Activated CD8-positive, alpha-beta memory T cell treated with anti-CD3 and anti-CD28 coated beads, Interleukin-2, amount 50 U/mL, for 48 hours (primary cell): ENCODE results near the gene MRGPRF.
"Not testable (repeated sequence)": the region's sequence is repeated elsewhere in the genome, so short reads cannot be mapped to it uniquely, and the experiment has no call there.

Experiments used
- DNase-seq: peaks from one replicate; pipeline ENCODE4 v3.0.0-alpha.2; 2020

MRGPRF gene

DNA sequence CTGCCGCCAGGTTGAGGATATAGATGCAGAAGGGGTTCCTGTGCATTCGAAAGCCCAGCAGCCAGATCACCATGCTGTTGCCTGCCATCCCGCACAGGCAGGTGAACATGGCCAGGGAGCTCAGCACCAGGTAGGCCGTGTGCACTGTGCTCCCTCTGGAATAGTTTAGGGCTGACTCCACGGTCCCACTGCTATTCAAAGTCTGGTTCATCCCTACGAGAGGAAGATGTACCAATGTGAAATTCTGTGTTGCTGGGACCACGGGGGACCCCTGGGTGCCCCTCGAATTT lies 32.3 kb downstream of the MRGPRF start, which contains the start of gene MRGPRD:
MRGPRD (minus strand) TSS at position 211 of the 290 bp plus-strand sequence; CDS start at position 211, 0 bp downstream.
- no peak for DNase-seq

DNA sequence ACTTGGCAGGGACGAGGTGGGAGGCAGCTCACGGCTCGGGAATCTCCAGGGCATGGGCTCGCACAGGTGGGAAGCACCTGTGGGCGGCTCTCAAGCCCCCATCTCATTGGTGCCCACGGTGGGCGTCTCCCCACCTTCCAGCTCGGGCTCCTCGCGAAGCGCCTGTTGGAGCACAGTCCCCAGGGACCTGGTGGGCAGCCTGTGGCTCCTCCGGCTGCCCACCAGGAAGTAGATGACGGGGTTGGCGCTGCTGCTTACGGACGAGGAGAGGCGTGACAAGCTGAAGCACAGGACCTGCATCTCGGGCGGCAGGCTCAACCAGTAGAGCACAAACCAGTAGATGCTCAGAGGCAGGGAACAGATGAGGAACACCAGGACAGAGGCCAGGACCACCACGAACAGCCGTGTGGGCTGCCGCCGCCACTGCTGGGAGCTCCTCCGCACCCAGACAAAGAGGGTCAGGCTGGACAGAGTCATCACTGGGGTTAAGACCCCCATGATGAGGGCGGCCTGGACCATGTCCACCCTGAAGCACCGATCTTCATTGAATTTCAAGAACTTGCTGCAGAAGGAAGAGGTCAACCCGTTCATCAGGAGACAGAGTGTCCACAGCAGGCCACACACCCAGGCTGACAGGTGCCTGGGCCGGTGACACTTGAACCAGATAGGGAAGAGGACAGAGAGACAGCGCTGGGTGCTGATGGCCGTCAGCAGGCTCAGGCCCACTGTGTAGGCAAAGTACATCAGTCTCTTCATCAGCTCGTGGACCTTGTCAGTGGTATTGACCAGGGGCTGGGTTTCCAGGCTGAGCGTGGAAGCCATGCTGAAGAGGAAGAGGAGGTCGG lies 32.9 kb downstream of the MRGPRF start:
- DNase-seq, result no peak

DNA sequence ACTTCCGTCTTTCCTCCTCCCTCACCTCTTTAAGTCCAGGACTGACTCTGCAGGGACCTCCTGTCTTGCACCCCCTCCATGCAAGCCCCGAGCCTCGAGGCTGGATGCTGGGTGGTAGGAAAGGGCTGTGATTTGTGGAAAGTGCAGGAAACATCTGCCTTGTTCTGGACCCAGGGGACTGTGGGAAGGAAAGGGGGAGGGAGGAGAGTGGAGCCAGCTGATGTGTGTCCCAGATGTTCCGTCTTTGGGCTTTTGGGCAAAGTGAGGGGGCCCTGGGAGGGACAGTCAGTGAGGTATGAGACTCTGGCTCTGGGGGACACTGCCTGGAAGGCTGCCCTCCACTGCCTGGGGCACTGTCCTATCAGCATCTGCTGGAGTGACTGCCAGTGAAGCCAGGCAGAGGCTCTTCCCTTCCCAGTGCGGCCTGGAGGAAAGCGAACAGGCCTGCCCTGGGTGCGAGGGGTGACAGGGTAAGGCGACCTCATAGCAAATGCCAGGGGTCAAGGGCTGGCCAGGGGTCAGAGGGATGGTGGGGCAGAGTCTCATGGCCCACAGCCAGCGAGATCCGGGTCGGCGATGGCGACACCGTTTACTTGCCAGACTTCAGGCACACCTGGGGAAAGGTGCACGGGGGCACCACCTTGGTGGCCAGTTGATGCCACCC lies 34.0 kb downstream of the MRGPRF start:
- no peak for DNase-seq

DNA sequence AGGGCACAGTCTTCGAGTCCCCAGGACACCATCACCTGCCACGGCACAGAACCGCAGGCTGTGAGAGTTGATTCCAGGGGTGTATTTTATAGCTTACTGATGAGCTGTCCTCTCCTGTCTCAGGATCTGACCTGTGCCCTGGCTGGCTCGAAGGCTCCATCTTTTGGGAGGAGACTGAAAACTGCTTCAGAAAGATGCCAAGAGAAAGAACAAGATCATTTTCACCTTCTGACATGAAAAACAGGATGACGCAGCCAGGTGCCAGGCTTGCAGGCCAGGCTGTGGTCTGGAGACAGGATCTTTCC lies 34.5 kb downstream of the MRGPRF start:
- DNase-seq, result no peak

DNA sequence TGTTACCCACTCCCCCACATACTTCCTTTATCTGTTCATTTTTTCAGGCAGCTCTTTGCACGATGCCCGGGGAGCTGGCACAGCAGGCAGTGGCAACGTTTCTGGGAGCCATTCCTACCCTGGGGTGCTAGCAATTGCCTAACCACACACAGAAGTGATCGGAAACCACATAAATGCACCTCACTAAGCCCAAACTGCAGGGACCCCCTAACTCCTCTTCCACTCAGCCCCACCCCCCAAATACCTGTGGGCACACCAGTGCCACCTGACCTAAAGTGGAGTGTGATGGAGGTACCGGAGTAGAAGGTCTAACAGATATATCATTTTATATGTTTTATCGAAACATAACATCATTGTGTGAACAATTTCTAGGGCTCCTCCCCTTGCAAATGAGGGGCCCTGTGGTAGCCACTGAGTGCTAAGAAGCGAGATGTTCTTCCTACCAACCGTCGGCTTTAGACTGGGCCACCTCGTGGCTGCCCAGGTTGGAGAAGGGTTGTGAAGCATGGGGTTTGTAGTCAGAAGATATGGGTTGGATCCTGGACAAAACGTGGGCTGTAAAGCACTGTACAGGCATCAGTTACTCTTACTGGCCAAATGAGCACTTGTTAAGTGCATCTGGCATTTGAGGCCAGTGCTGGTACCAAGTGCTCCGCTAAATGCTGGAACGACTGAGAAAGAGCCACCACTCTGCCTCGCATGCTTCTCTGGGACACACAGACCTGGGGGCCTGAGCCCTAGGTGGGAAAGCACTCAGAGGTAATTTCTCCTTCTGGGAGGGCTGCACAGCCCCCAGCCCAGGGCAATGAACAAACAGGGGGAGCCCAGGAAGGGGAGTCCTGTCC lies 35.0 kb downstream of the MRGPRF start:
- no peak for DNase-seq

DNA sequence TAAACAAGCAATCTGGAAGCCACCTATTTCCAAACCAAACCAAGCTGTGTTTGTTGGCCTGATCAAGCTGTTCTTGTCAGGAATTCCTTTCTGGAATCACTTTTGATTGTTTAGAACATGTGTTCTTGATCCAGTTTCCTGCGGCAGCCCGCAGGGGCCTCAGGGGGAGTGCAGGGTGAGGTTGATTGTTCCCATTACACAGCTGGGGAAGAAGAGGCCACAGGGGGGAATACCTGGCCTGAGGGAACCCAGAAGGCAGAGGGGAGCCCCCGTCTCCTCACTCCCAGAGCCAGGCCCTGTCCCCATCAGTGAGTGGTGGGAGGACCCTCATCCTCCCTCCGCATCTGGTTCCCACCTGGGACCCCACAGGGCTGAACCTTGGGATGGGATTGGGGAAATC lies 36.5 kb downstream of the MRGPRF start:
- DNase-seq, result no peak

DNA sequence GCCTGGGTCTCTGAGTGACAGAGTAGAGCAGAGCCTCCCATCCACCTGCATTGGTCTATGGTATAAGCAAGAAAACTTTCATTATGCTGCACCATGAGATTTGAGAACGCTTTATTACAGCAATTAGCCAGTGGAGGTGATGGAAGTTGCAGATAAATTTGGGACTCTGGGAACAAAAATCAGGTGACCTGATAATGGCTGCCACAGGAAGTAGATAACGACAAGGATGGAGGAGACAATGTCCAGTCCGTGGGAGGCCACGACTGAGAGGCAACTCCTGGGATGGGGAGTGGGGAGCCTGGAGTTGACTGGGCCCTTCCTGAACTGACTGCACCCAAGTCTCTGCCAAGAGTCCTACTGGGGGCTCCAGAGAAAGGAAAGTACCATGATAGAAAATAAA lies 37.0 kb downstream of the MRGPRF start:
- no peak for DNase-seq

DNA sequence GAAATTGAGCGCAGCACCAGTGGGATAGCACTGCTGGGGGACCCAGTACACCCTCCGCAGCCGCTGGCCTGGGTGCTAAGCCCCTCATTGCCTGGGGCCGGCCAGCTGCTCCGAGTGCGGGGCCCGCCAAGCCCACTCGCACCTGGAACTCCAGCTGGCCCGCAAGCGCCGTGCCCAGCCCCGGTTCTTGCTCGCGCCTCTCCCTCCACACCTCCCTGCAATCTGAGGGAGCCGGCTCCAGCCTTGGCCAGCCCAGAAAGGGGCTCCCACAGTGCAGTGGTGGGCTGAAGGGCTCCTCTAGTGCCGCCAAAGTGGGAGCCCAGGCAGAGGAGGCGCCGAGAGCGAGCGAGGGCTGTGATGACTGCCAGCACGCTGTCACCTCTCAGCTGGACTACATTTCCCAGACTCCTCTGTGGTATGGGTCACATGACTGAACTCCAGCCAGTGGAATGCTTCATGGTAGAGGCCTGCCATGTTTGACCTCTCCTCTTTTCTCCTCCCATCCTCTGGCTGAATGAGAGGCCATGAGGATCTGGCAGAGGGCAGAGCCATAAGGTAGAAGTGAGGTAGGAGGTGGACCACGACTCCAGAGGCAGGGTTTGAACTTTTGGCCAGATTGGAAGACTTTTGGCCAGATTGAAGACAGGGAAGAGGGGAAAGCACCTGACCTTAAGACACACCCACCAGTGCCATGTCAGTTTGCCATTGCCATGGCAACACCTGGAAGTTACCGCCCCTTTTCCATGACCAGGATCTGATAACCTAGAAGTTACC lies 38.4 kb downstream of the MRGPRF start:
- no peak for DNase-seq

DNA sequence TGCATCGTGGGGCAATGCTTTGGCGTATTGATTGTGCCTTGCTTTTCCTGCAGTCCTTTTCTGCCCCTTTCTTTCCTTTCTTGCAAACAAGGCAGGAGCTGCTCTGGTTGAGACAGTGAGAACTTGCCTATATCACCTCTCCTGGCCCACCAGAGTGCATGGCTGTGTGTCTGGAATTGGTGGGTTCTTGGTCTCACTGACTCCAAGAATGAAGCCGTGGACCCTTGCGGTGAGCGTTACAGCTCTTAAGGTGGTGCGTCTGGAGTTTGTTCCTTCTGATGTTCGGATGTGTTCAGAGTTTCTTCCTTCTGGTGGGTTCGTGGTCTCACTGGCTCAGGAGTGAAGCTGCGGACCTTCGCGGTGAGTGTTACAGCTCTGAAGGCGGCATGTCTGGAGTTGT lies 39.3 kb downstream of the MRGPRF start:
- DNase-seq, result not testable (repeated sequence)

DNA sequence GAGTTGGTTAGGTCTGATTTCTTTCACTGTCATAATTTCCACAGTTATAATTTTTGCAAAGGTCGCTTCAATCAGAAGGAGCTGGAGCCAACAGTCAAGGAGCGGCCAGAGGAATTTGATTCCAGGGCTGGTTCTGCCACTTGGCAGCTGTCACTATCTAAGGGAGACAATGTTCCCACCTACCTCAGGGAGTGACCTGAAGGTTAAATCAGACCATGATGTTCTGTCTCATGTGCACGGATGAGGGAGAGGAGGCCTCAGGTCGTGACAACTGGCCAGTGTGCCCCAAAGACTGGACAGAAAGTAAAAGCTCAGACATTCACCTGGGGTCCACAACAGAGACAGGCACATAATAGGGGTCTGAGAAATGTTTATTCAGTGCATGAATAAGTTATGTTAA lies 39.8 kb downstream of the MRGPRF start:
- DNase-seq, result no peak

DNA sequence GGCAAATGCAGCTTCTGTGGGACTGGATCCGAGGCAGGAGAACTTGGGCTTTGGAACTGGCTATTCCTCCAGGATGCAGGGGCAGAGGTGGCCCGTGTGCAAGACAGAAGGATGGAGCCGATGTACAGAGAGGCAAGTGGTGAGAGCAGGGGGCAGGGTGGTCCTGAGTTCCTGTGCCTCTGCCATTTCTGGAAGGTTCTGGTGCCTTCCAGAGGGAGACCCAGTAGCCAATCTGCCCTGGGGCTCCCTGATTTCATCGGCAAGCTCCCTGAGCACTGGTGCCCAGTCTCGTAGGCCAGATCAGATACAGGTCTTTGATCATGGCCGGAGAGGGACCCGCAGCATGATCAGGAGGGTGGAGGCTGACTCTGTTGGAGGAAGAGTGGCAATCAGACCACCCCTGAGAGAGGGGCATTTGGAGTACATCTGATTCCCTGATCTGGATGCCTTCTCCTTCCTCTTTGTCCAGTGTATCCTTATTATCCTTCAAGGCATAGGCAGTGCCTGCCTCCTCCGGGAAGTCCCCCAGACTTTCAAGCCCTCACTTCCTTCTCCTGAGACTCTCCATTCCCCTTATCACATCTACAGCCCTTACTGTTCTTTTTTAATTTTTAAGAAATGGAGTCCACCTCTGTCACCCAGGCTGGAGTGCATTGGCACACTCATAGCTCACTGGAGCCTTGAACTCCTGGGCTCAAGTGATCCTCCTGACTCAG lies 42.0 kb downstream of the MRGPRF start:
- peak; percentile 18 for DNase-seq

DNA sequence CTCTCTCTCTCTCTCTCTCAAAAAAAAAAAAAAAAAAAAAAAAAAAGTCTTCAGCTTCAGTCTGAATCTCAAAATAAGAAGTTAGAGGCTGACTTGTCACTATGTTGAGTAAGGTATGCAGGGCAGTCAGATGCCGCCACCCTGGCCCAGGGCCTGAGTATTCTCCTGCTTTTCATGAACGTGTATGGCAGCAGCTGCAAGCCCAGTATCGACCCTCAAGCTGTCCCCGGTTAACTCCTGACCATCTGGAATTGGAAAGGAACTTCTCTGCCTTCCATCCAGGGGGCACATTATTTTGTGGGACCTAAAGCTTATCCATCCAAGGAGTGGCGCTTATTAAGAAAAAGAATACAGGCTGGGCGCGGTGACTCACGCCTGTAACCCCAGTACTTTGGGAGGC lies 43.7 kb downstream of the MRGPRF start:
- DNase-seq, result peak; percentile 7

DNA sequence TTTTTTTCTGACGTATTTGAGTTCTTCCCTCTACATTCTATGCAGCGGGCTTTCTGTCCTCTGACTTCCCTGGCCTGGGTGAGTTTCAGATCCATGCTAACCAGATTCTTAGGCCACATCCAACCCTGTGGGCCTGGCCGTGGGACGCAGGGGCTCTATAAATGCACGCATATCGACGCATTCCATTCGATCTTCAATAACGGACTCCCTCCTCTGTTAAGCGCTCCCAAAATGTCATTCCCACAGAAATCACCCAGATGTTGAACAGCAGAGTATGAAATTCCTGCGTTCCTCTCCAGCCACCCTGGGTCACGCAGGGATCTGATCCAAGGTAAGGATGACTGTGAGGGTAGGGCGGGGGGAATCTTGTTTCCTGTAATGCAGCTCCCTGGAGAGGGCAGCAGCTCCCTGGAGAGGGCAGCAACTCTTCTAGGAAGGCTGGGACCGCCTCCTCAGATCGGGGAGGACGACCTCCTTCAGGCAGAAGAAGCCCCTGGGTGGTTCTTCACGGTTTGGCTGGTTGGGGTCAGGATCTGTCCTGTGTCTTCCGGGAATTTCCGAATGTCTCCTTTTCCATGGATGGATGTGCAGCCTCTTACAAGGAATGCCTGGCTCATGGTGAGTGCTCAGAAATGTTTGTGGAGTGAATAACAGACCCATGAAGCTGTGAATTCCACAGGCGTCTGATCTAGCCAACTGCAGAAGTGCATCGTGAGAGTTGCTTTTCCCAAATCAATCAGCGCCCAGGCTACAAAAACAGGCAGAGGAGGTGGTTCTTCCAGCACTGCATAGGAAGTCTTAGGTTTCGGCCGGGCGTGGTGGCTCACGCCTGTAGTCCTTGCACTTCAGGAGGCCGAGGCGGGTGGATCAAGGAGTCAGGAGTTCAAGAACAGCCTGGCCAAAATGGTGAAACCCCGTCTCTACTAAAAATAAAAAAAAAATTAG lies 44.5 kb downstream of the MRGPRF start:
- peak; percentile 13 for DNase-seq

DNA sequence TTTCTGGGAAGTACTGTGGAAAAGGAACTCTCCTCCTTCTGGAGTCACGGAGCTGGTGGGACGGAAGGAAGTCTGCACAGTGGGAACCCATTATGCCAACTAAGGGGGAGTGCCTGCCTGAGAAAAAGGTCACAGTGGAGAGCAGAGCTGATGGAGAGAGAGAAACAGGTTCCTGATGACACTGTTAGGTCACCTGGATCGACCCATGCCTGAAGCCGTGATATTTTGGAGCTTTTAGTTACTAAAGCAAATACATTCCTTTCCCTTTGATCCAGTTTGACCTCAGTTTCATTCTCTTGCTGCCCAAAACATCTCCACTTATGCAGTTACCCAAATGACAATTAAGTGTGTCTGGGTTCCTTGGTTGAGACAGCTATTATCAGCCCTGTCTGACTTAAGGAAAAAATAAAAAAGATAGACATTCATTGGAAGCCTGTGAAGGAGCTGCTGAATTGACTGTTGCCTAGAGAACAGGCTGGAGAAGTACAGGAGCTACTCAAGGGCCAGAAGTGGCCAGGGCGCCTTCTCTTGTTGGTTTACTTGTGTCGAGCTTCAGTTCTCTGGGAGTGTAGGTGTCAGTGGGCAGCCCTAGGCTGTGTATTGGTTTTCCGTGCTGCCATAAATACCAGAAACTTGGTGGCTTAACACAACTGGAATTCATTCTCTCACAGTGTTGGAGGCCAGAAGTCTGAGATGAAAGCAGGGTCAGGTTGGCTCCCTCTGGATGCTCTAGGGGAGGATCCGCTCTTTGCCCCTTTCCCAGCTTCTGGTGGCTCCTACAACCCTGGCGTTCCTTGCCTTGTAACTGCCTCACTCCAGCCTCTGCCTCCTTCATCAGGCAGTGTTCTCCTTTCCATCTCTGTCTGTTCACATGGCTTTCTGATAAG lies 45.9 kb downstream of the MRGPRF start:
- peak; percentile 20 for DNase-seq

DNA sequence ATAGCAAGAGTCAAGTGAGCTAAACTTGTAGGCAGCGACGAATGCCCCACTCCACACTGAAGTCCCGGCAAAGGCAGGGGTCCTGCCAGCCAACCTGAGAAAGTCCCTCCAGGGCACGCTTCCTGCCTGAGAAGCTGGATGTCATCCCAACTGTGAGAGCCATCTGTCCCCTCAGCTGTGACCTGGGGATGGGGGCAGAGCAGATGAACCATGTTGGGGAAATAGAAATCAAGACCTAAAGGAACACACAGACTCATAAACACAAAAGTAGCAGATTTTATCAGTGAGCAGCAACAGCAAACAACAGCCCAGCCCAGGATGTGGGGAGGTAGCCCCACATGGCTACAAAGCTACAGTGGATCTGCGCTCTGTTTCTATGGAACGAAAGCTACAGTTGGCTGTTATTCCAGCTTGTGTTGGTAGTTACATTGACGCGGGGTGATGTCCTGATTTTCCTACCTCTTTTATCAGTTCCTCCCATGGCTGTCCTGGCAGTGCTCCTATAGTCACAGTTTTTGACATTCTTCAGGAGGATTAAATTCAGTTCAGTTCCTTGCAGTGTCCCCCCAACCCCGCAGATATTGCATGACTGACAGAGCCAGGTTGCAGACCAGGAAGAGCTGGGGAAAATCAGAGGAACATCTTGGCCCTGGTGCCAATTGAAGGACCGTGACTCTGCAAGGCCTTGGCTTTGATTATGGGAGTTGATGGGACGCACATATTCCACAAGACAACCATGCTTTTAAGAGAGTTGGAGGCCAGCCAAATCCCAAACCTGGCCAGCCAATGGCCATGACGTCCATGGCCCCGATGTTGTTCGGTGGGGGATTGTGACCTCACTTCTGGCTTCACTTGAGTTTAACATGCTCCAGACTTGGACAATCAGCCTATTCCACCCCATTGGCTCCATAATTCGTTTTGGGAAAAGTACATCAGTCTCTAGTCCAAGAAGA lies 46.9 kb downstream of the MRGPRF start:
- peak; percentile 48 for DNase-seq

DNA sequence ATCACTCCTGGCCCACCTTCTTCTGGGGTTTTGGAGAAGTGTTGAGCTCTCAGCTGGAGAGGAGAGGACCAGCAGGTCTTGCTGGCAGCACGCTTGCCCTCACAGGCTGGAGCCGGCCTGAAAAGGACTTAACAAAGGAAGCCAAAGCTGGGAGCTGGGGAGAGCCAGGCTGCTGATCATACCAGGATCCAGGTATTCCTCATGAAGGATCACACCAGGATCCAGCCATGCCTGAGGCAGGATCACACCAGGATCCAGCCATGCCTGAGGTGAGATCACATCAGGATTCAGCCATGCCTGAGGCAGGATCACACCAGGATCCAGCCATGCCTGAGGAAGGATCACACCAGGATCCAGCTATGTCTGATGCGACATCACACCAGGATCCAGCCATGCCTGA lies 49.3 kb downstream of the MRGPRF start:
- peak; percentile 32 for DNase-seq

DNA sequence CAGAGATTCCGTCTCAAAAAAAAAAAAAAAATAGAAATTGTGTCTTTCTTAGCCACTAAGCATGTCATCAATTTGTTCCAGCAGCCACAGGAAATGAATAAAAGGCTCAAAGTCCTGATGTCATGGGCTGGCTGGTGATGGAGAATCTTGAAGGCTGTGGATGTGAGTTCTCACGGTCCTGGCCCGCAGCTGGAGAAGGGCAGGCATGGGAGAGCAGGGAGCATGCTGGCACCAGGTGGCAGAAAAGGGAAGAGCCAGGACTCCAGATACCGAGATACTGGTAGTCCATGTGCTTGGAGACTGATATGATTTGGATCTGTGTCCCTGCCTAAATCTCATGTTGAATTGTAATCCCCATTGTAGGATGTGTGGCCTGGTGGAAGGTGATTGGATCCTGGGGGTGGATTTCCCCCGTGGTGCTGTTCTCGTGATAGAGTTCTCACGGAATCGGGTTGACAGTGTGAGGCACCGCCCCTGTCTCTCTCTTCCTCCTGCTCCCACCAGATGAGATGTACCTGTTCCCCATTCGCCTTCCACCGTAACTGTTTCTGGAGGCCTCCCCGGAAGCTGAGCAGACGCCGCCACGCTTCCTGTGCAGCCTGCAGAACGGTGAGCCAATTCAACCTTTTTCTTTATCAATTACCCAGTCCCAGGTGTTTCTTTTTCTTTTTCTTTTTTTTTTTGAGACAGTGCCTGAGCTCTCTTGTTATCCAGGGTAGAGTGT lies 50.4 kb downstream of the MRGPRF start:
- no peak for DNase-seq

DNA sequence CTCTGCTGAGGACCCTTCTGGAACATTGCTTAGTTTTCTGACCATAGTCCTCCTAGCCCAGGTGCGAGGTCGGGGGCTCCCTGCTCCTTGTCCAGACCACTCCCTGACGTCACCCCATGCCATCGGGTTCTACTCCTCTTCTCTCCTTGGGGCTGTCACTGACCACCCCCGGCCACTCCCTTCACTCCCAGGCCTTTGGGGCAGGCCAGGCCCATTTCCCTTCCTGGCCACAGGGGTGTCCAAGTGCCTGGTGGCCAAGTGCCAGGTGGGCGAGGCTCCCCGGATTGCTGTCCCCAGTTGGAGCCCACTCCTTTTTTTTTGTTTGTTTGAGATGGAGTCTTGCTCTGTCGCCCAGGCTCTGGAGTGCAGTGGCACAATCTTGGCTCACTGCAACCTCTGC lies 51.8 kb downstream of the MRGPRF start:
- DNase-seq, result no peak
